Heart right ventricle (tissue), 16 donors: Measurements from ENCODE around the gene CTBP2. TPM values are rescaled to one million over a fixed set of nuclear protein-coding genes. Genes with fewer than 3 reads are reported as not detected.

Experiments
- ATAC-seq, 8 donors: fragments of 200-7000 bp; cut with Tn5 transposase; one replicate each; pipeline ENCODE4 v1.9.1; 2020; ENCODE audit warnings: mild to moderate bottlenecking in 8 of 8, moderate library complexity in 8 of 8, moderate number of reproducible peaks in 1 of 8
- DNase-seq, 2 donors: peaks; one replicate each; pipeline ENCODE4 v3.0.0-alpha.2; 2020
- H3K27ac ChIP-seq, 10 donors: fragments of 200-600 bp; sonication (generic) in 2 of 10; one replicate each; pipeline versions ENCODE4 v1.5.0 to v1.8.0; 2020 to 2022; ENCODE audit warnings: mild to moderate bottlenecking in 3 of 10
- H3K27me3 ChIP-seq, 7 donors: fragments of 200-600 bp; one replicate each; pipeline ENCODE4 v1.8.0; 2021 to 2022; ENCODE audit warnings: mild to moderate bottlenecking in 2 of 7
- H3K36me3 ChIP-seq, 9 donors: fragments of 200-600 bp; sonication (generic) in 1 of 9; one replicate each; pipeline versions ENCODE4 v1.5.0 to v1.8.0; 2020 to 2022; ENCODE audit warnings: mild to moderate bottlenecking in 2 of 9
- H3K4me1 ChIP-seq, 9 donors: fragments of 200-600 bp; sonication (generic) in 1 of 9; one replicate each; pipeline versions ENCODE4 v1.5.0 to v1.8.0; 2020 to 2022; ENCODE audit warnings: mild to moderate bottlenecking in 4 of 9
- H3K4me3 ChIP-seq, 10 donors: fragments of 200-600 bp; sonication (generic) in 2 of 10; one replicate each; pipeline versions ENCODE4 v1.5.0 to v1.8.0; 2020 to 2022; ENCODE audit warnings: mild to moderate bottlenecking in 7 of 10, moderate library complexity in 2 of 10
- H3K9me3 ChIP-seq, 11 donors: fragments of 200-600 bp in 10 of 11; sonication (generic) in 2 of 11; one replicate each; pipeline versions ENCODE4 v1.5.0 to v1.8.0; 2013 to 2022; ENCODE audit warnings: mild to moderate bottlenecking in 2 of 11, control low read depth in 1 of 11, moderate library complexity in 1 of 11
- WGBS, 2 donors: extraction: QIAGEN DNeasy Blood & Tissue Kit; methylation state at CpG; one replicate each; pipeline ENCODE4 v1.1.7; 2013; ENCODE audit warnings: inconsistent platforms in 1 of 2; 5-methylcytosine and 5-hydroxymethylcytosine counted together
- intact Hi-C, 10 donors: fragments of 100-400 bp; cut with DNase I; formaldehyde crosslinking; loops; one replicate each; pipeline versions ENCODE4 v1.11.1 to v1.14.2; 2022
- polyA plus RNA-seq, 2 donors: library from polyadenylated mRNA; stranded (reverse); fragments of 200-250 nt; gene quantifications; one replicate each; pipeline ENCODE4 v1.2.3, GENCODE V29; 2013
- total RNA-seq, 10 donors: library from RNA; stranded (reverse); fragmentation: NEBNext Ultra II Directional in 3 of 10; extraction: Animal tissue kit (Norgen Biotek cat#: 25700) in 3 of 10; gene quantifications; one replicate each; pipeline versions ENCODE4 v1.2.1 to v1.2.4, GENCODE V29; 2021 to 2023
- TF ChIP-seq, protein P1 (sequence below), 9 donors: fragments of 200-600 bp; sonication (generic) in 2 of 9; IDR thresholded peaks; one replicate each; pipeline versions ENCODE4 v1.5.0 to v1.8.0; 2021 to 2022; ENCODE audit warnings: antibody characterized with exemption in 9 of 9, mild to moderate bottlenecking in 5 of 9, moderate library complexity in 1 of 9
- donor health status: Arrhythmogenic right ventricular cardiomyopathy.
- donor health status: ischemic (EF 13 %, LVEDD 7.1; RV severe dilation, severe dysfunction).
- donor health status: healthy with polysubstance abuse.
- donor health status: DM: no; HTN: yes; CAD: no.
- donor health status: DM: no; HTN: no; CAD: no.
- donor health status: ischemic (EF 25% LVEDD 6.9; RV normal size, moderate dysfunction).
- donor health status: ischemic (EF 25% LVEDD 5.7; RV mildly dilated, moderate dysfunction).
- donor health status: healthy.
- donor health status: DM: yes; HTN: yes; CAD: no.
- donor health status: Ischemic cardiomyopathy.
- donor health status: ischemic (EF 35%, LVEDD 5.7; RV mildly dilated, moderate dysfunction).
- donor health status: nonischemic (EF 11% LVEDD 7.7; RV severe dilation, severe dysfunction).
- donor health status: DM: yes; HTN: yes; CAD: no.
- donor health status: PGD.
- donor health status: ischemic (EF 29% LVEDD 5.4; RV normal size, mild dysfunction).
- donor health status: nonischemic (EF 23%, LVEDD 6.1; RV moderate dilation, normal function).

CTBP2 gene
- total and polyA plus RNA-seq, 12 donors, result 14.7 to 36.2 (median 26.0) TPM

DNA sequence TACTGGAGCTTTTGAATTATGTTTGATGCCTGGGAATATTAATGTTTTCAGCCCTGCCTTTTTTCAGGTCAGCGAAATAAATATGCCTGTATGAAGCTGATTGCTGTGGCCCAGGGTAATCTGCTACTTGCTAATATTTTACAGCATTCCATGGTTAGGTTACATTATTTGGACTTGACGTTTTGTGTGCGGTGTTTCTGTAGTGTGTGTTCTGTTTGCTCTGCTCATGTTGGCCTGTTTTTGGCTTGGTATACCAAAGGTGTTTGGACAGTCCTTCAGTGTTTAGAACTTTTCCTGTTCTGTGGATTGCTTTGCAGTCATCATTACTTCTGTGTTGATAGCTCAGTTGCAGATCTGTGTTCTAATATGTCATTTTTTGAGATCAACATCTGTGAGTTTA is 206.9 kb downstream of the CTBP2 start:
- Histone ChIP-seq H3K27me3 (no peaks in the 10 kb centered on the region), H3K4me3 (no peak overlapping the region), H3K27ac (no peak overlapping the region), H3K36me3 (peaks cover 0 to 25% (median 0%) of the 10 kb centered on the region in 9 donors), H3K4me1 (peaks cover 0 to 67% (median 29%) of the 10 kb centered on the region in 9 donors), H3K9me3 (no peaks in the 10 kb centered on the region)
- DNase-seq (no peak), ATAC-seq (no peak)
- intact Hi-C loops, result no loop called here
- WGBS, 2 donors, result 87 to 94% methylated on average over 3 of the region's 3 CpGs
- TF ChIP-seq, protein P1, sequence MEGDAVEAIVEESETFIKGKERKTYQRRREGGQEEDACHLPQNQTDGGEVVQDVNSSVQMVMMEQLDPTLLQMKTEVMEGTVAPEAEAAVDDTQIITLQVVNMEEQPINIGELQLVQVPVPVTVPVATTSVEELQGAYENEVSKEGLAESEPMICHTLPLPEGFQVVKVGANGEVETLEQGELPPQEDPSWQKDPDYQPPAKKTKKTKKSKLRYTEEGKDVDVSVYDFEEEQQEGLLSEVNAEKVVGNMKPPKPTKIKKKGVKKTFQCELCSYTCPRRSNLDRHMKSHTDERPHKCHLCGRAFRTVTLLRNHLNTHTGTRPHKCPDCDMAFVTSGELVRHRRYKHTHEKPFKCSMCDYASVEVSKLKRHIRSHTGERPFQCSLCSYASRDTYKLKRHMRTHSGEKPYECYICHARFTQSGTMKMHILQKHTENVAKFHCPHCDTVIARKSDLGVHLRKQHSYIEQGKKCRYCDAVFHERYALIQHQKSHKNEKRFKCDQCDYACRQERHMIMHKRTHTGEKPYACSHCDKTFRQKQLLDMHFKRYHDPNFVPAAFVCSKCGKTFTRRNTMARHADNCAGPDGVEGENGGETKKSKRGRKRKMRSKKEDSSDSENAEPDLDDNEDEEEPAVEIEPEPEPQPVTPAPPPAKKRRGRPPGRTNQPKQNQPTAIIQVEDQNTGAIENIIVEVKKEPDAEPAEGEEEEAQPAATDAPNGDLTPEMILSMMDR (IDR thresholded peaks at IDR 0.05), result no peak

DNA sequence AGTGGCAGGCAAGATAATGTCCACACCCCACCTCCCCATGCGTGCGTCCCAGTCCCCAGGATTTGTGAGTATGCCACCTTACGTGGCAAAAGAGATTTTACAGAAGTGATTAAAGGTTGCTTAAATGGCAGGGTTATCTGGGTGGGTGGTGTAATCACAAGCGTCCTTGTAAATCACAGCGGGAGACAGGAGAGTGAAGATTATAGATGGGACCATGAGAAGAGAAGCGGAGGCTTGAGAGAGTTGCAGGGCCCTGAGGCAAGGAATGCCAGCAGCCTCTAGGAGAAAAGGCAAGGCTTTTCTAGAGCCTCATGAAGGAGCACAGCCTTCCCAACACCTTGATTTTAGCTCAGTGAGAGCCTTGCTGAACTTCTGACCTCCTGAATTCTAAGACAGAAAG is 208.2 kb downstream of the CTBP2 start:
- Histone ChIP-seq H3K27ac (no peak overlapping the region), H3K36me3 (peaks cover 0 to 25% (median 0%) of the 10 kb centered on the region in 9 donors), H3K4me1 (peaks cover 0 to 68% (median 30%) of the 10 kb centered on the region in 9 donors), H3K9me3 (no peaks in the 10 kb centered on the region), H3K4me3 (no peak overlapping the region), H3K27me3 (no peaks in the 10 kb centered on the region)
- WGBS, 2 donors, result 81 to 84% methylated on average over 6 of the region's 6 CpGs
- no peak for ATAC-seq
- DNase-seq, result no peak
- intact Hi-C loops, result no loop called here
- TF ChIP-seq, protein P1 (IDR thresholded peaks at IDR 0.05), result no peak

DNA sequence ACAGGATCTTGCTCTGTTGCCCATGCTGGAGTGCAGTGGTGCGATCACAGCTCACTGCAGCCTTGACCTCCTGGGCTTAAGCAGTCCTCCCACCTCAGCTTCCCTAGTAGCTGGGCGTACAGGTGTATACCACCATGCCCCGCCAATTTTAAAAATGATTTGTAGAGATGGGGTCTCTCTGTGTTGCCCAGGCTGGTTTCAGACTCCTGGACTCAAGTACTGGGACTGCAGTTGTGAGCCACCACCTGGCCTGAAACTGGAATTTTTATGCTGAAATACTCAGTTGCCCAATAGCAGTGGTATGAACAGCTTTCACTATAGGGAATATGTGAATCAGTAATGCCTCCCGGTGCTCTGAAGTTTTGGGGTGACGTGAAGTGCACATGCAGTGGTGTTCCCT is 210.8 kb downstream of the CTBP2 start:
- no peak for DNase-seq
- 98% methylated on average over 5 of the region's 5 CpGs for WGBS, 2 donors
- Histone ChIP-seq H3K4me3 (no peak overlapping the region), H3K27me3 (no peaks in the 10 kb centered on the region), H3K9me3 (no peaks in the 10 kb centered on the region), H3K36me3 (peaks cover 0 to 25% (median 0%) of the 10 kb centered on the region in 9 donors), H3K4me1 (peaks cover 0 to 69% (median 35%) of the 10 kb centered on the region in 9 donors), H3K27ac (no peak overlapping the region)
- intact Hi-C loops, result no loop called here
- ATAC-seq, result no peak
- TF ChIP-seq, protein P1 (IDR thresholded peaks at IDR 0.05), result no peak

DNA sequence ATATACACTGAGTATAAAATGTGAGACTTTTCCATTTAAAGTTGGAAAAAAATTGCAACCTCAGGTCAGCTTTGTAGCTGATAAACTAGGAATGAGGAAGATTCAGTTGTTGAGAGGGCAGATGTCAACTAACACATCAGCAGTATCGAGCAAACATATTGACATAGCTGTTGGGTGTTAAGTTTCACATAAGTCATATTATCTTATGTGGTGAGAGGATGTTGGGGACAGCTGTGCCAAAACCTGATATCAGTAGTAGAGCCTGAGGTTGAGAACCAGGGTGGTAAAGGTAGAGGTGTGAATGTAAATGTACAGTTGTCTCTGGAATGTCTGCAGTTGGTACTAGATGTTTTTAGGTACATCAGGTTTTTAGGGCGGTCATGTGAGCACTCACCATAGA is 213.4 kb downstream of the CTBP2 start:
- H3K4me1 ChIP-seq, result peaks cover 3 to 82% (median 59%) of the 10 kb centered on the region in 9 donors
- no peak overlapping the region for H3K4me3 ChIP-seq
- no peaks in the 10 kb centered on the region for H3K27me3 ChIP-seq
- TF ChIP-seq, protein P1 (IDR thresholded peaks at IDR 0.05), result no peak
- peaks cover 0 to 21% (median 0%) of the 10 kb centered on the region in 9 donors for H3K36me3 ChIP-seq
- peak in 1 of 8 donors; percentile 4 for ATAC-seq
- WGBS, 2 donors, result 45 to 54% methylated on average over 2 of the region's 2 CpGs
- intact Hi-C loops, result no loop called here
- H3K9me3 ChIP-seq, result no peaks in the 10 kb centered on the region
- no peak for DNase-seq
- peak overlapping the region in 1 of 10 donors; percentile 23 for H3K27ac ChIP-seq
